Measurements from ENCODE around the gene SDR42E2. TPM values are rescaled to one million over a fixed set of nuclear protein-coding genes. Genes with fewer than 3 reads are reported as not detected.

The SDR42E2 gene
- total and polyA plus RNA-seq, 2 of the 4 experiments (the other 2 are of a cell fraction) = not detected

GRCh38 chr16:22192261-22193062, 30.2 kb downstream of the SDR42E2 start:
- intact Hi-C loops (cut with micrococcal nuclease) = loop anchor here (1.0 kb wide), 1 partner anchor 105 kb away; the partner anchor contains the start of gene POLR3E
- Histone ChIP-seq H3K14ac (replicated peaks; ENCODE audit: low read depth, low read length) (peak overlapping the region; percentile 78), H3K56ac (ENCODE audit: extremely low read depth, insufficient read depth, low read length) (peak overlapping the region; percentile 39; the same call in 1 of the 2 replicates), H3K36me3 (ENCODE audit: control insufficient read depth, insufficient read depth, low read length) (no peaks in the 10 kb centered on the region), H2AK5ac (ENCODE audit: low read depth, low read length) (peak overlapping the region; percentile 33; the same call in 1 of the 2 replicates), H3K4me2 (ENCODE audit: low read depth, low read length) (peak overlapping the region; percentile 64), H2BK5ac (ENCODE audit: low read depth, low read length, poor library complexity, severe bottlenecking) (peak overlapping the region; percentile 77), H3K9me1 (ENCODE audit: insufficient read depth, low read length) (peaks cover 7% of the 10 kb centered on the region; the same call in 1 of the 2 replicates), H2BK20ac (ENCODE audit: low read depth, low read length) (peak overlapping the region; percentile 27; the same call in 1 of the 2 replicates), H3K23ac (ENCODE audit: low read depth, low read length) (peak overlapping the region; percentile 81; the same call in 1 of the 2 replicates), H3K27me3 (ENCODE audit: control insufficient read depth, insufficient read depth, low read length) (no peaks in the 10 kb centered on the region), H3K4ac (ENCODE audit: low read depth, low read length) (peak overlapping the region; percentile 87), H4K5ac (ENCODE audit: low read depth, low read length) (peak overlapping the region; percentile 20), H2BK15ac (ENCODE audit: low read depth, low read length) (peak overlapping the region; percentile 5; the same call in 1 of the 3 replicates), H3K4me3 (ENCODE audit: insufficient read depth, low read depth, low read length) (peak overlapping the region; percentile 28; the same call in 1 of the 2 replicates), H3K4me1 (ENCODE audit: control insufficient read depth, insufficient read depth, low read length) (peaks cover 4% of the 10 kb centered on the region; the same call in 1 of the 2 replicates), H2AFZ (replicated peaks; ENCODE audit: low read length, poor library complexity) (peak overlapping the region; percentile 90), H3K79me1 (ENCODE audit: low read depth in 1 of 2, low read length in 2 of 2) (peaks cover 0 to 3% of the 10 kb centered on the region in 2 experiments; a peak in 1 of 4 replicates), H3K9me3 (ENCODE audit: control insufficient read depth, insufficient read depth, low read length) (no peaks in the 10 kb centered on the region), H3K18ac (ENCODE audit: low read depth, low read length) (peak overlapping the region; percentile 22; the same call in 1 of the 2 replicates), H3K27ac (ENCODE audit: insufficient read depth, low read length) (peak overlapping the region; percentile 18), H3K9ac (ENCODE audit: low read depth, low read length) (peak overlapping the region; percentile 51), H2AK9ac (replicated peaks; ENCODE audit: low read depth, low read length, poor library complexity) (peak overlapping the region; percentile 53), H4K20me1 (ENCODE audit: insufficient read depth, low read length) (no peaks in the 10 kb centered on the region), H2BK120ac (ENCODE audit: low read depth, low read length) (peak overlapping the region; percentile 74), H4K8ac (ENCODE audit: low read depth in 2 of 2, low read length in 2 of 2) (peak overlapping the region; percentile 69 to 94), H4K91ac (ENCODE audit: insufficient read depth, low read depth, low read length) (peak overlapping the region; percentile 82)
- peak; percentile 91 for DNase-seq
- in situ Hi-C loops (cut with MboI; ENCODE audit: low sequenced_read_pairs) = no loop called here
- WGBS, 2 experiments (ENCODE audit: extremely low coverage in 2 of 2, insufficient read length in 1 of 2) = 11% methylated on average over 8 of the region's 16 CpGs; no CpG with 5 or more reads in 1 of the 2 experiments
- BruUV-seq (replicated peaks) = no TSS peak
- no peak for TF ChIP-seq FOS (IDR thresholded peaks at IDR 0.05; ENCODE audit: low read depth, low read length)
- peak; percentile 91 for TF ChIP-seq USF2 (IDR thresholded peaks at IDR 0.05; ENCODE audit: low read depth, low read length)
- TF ChIP-seq MAZ (IDR thresholded peaks at IDR 0.05; ENCODE audit: borderline replicate concordance, low read depth, low read length) = peak; percentile 79; the same call in 1 of the 2 replicates
- TF ChIP-seq SMC3 (IDR thresholded peaks at IDR 0.05; ENCODE audit: low read depth, low read length) = no peak
- TF ChIP-seq RFX5 (IDR thresholded peaks at IDR 0.05; ENCODE audit: low read depth, low read length) = no peak
- TF ChIP-seq MXI1 (IDR thresholded peaks at IDR 0.05; ENCODE audit: borderline replicate concordance, low read depth, low read length) = peak; percentile 40; the same call in 1 of the 2 replicates
- no peak for TF ChIP-seq NFE2L2 (IDR thresholded peaks at IDR 0.05; ENCODE audit: low read depth, low read length)
- TF ChIP-seq CHD1 (IDR thresholded peaks at IDR 0.05; ENCODE audit: low read depth, low read length) = no peak
- TF ChIP-seq CEBPB (IDR thresholded peaks at IDR 0.05; ENCODE audit: low read depth, low read length) = no peak
- CTCF ChIA-PET = interaction anchor here (1.3 to 1.5 kb wide), 3 partner anchors 108 to 191 kb away, joined by 3 to 5 read pairs (median 5); no protein-coding TSS in a partner anchor
- dilution Hi-C loops (cut with HindIII; ENCODE audit: low sequenced_read_pairs, unreplicated experiment) = no loop called here
- ATAC-seq (ENCODE audit: low read depth) = peak; percentile 1; the same call in 1 of the 2 replicates
- POLR2A ChIA-PET (ENCODE audit: unreplicated experiment) = interaction anchor here (0.6 kb wide), 1 partner anchor 14 kb away, joined by 3 read pairs; the partner anchor contains the start of gene EEF2K

All from IMR-90 (cell line).